PC-9 (cell line): ENCODE measurements around the gene RASGEF1B. TPM values are rescaled to one million over a fixed set of nuclear protein-coding genes. Genes with fewer than 3 reads are reported as not detected.

Source experiments
- BruUV-seq: library from RNA; stranded (reverse); fragments of 400-500 nt; replicated peaks from 2 replicates; lab custom pipeline; 2021; lab: Mats Ljungman, UMichigan
- CTCF ChIA-PET: fragments of 300-600 bp; sonication (Branson Sonifier 250); formaldehyde crosslinking; loops from one replicate; lab custom pipeline; 2022; ENCODE audit warnings: antibody characterized with exemption; lab: Charles Lee
- POLR2A ChIA-PET: fragments of 300-600 bp; sonication (Branson Sonifier 250); formaldehyde crosslinking; loops from one replicate; lab custom pipeline; 2022; ENCODE audit warnings: antibody characterized with exemption; ENCODE audit not compliant: unreplicated experiment; lab: Charles Lee
- DNase-seq, 2 experiments: peaks; one replicate each; pipeline versions ENCODE4 v3.0.0 to v3.0.0-alpha.2; 2015 to 2022; ENCODE audit warnings: mixed read lengths in 1 of 2
- H2AFZ ChIP-seq: fragments of 200-600 bp; sonication (generic); 2 replicates; pipeline ENCODE4 v1.8.1; 2017; ENCODE audit warnings: antibody characterized with exemption
- H3F3A ChIP-seq: fragments of 200-600 bp; sonication (generic); 2 replicates; pipeline ENCODE4 v1.8.1; 2017; ENCODE audit warnings: antibody characterized with exemption, mild to moderate bottlenecking, low read depth; ENCODE audit not compliant: insufficient read depth
- H3K27ac ChIP-seq: fragments of 200-600 bp; sonication (generic); 2 replicates; pipeline ENCODE4 v1.6.1; 2016; ENCODE audit warnings: mixed run types
- H3K27me3 ChIP-seq: fragments of 200-600 bp; sonication (generic); 2 replicates; pipeline ENCODE4 v1.6.1; 2016; ENCODE audit warnings: low read depth, mixed run types; ENCODE audit not compliant: insufficient read depth
- H3K36me3 ChIP-seq: fragments of 200-600 bp; sonication (generic); 2 replicates; pipeline ENCODE4 v1.6.1; 2016; ENCODE audit warnings: low read depth, mixed run types
- H3K4me1 ChIP-seq: fragments of 200-600 bp; sonication (generic); replicated peaks from 2 replicates; pipeline ENCODE4 v1.6.1; 2016; ENCODE audit warnings: mixed run types; ENCODE audit not compliant: insufficient read depth
- H3K4me2 ChIP-seq: fragments of 200-600 bp; sonication (generic); 2 replicates; pipeline ENCODE4 v1.6.1; 2017; ENCODE audit warnings: mixed run types
- H3K4me3 ChIP-seq: fragments of 200-600 bp; sonication (generic); 2 replicates; pipeline ENCODE4 v1.6.1; 2016; ENCODE audit warnings: mixed run types
- H3K79me2 ChIP-seq: fragments of 200-600 bp; sonication (generic); 2 replicates; pipeline ENCODE4 v1.6.1; 2017; ENCODE audit warnings: low read depth, mixed run types
- H3K9me2 ChIP-seq: fragments of 200-600 bp; sonication (generic); 2 replicates; pipeline ENCODE4 v1.8.1; 2017; ENCODE audit warnings: mild to moderate bottlenecking; ENCODE audit not compliant: insufficient read depth
- H3K9me3 ChIP-seq: fragments of 200-600 bp; sonication (generic); 2 replicates; pipeline ENCODE4 v1.8.1; 2016; ENCODE audit warnings: low read depth; ENCODE audit not compliant: insufficient read depth
- H4K20me1 ChIP-seq: fragments of 200-600 bp; sonication (generic); 2 replicates; pipeline ENCODE4 v1.8.1; 2017; ENCODE audit not compliant: insufficient read depth
- CTCF ChIP-seq: fragments of 200-600 bp; sonication (generic); conservative IDR thresholded peaks from 2 replicates; pipeline ENCODE4 v1.6.1; 2017; ENCODE audit warnings: mixed run types, antibody characterized with exemption, mild to moderate bottlenecking, moderate library complexity
- EZH2 ChIP-seq: fragments of 200-600 bp; sonication (generic); IDR thresholded peaks from 2 replicates; pipeline ENCODE4 v1.8.0; 2017; ENCODE audit warnings: antibody characterized with exemption, low read depth
- intact Hi-C: fragments of 100-400 bp; cut with micrococcal nuclease; formaldehyde crosslinking; loops from one replicate; pipeline ENCODE4 v1.10.0; 2022; ENCODE audit not compliant: unreplicated experiment
- total RNA-seq: library from RNA; stranded (reverse); gene quantifications from 2 replicates; pipeline ENCODE4 v1.2.3, GENCODE V29; 2021

Gene RASGEF1B
- total RNA-seq, 1 experiment from 2014 or later: 1.0 TPM

- intact Hi-C loops: no loop called here
- H3K4me3 ChIP-seq: no peak overlapping the region
- no peak for DNase-seq
- H3K27ac ChIP-seq: no peak overlapping the region
- BruUV-seq: no TSS peak
- H2AFZ ChIP-seq: no peak overlapping the region
- CTCF ChIA-PET: no interaction called here
- H3K79me2 ChIP-seq: no peaks in the 10 kb centered on the region
- H3K9me3 ChIP-seq: no peaks in the 10 kb centered on the region
- H4K20me1 ChIP-seq: no peaks in the 10 kb centered on the region
- no peak overlapping the region for H3K4me2 ChIP-seq
- H3K27me3 ChIP-seq: no peaks in the 10 kb centered on the region
- no peaks in the 10 kb centered on the region for H3F3A ChIP-seq
- TF ChIP-seq CTCF (no peak), EZH2 (no peak)
- H3K9me2 ChIP-seq: no peaks in the 10 kb centered on the region
- H3K36me3 ChIP-seq: no peaks in the 10 kb centered on the region
- H3K4me1 ChIP-seq: no peaks in the 10 kb centered on the region
- POLR2A ChIA-PET: no interaction called here
These were observed 11.5 kb downstream of the RASGEF1B start for GRCh38 chr4:81460191-81460701.

DNA sequence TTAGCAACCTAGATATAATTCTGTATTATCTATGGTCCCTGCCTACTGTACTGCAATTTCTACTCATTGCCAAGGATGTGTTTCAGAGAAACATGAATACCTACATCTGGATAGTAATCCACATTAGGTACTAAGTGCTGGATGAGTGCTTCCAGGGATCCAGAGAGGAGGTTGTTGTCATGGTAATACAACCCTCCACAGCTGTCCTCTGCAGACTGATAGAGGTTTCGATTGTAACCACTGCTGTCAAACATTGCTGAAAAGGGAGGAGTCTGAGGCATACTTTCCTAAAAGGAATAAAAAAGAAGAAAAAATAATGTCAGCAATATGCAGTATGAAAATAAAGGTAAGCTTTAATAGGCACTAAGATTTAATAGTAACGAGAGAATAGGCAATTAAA lies 12.5 kb downstream of the RASGEF1B start:
- Histone ChIP-seq H3K79me2 (no peaks in the 10 kb centered on the region), H3K36me3 (no peaks in the 10 kb centered on the region), H3K9me2 (no peaks in the 10 kb centered on the region), H3F3A (no peaks in the 10 kb centered on the region), H4K20me1 (no peaks in the 10 kb centered on the region), H3K27me3 (no peaks in the 10 kb centered on the region), H3K27ac (no peak overlapping the region), H3K4me3 (no peak overlapping the region), H3K4me1 (no peaks in the 10 kb centered on the region), H3K9me3 (no peaks in the 10 kb centered on the region), H3K4me2 (no peak overlapping the region), H2AFZ (no peak overlapping the region)
- no TSS peak for BruUV-seq
- TF ChIP-seq EZH2 (no peak), CTCF (no peak)
- ChIA-PET POLR2A (no interaction called here), CTCF (interaction anchor here (0.6 kb wide), 1 partner anchor 8 kb away, joined by 3 read pairs; no protein-coding TSS in a partner anchor)
- intact Hi-C loops: no loop called here
- no peak for DNase-seq

GRCh38 chr4:81457921-81458520 lies 13.7 kb downstream of the RASGEF1B start:
- no peaks in the 10 kb centered on the region for H3K79me2 ChIP-seq
- no peaks in the 10 kb centered on the region for H4K20me1 ChIP-seq
- no peaks in the 10 kb centered on the region for H3K4me1 ChIP-seq
- ChIA-PET POLR2A (no interaction called here), CTCF (no interaction called here)
- H3K4me2 ChIP-seq: no peak overlapping the region
- TF ChIP-seq CTCF (no peak), EZH2 (no peak)
- intact Hi-C loops: no loop called here
- H3K4me3 ChIP-seq: no peak overlapping the region
- no peaks in the 10 kb centered on the region for H3K27me3 ChIP-seq
- H3K9me2 ChIP-seq: no peaks in the 10 kb centered on the region
- BruUV-seq: no TSS peak
- no peak overlapping the region for H3K27ac ChIP-seq
- H3F3A ChIP-seq: no peaks in the 10 kb centered on the region
- no peak for DNase-seq
- no peaks in the 10 kb centered on the region for H3K9me3 ChIP-seq
- no peaks in the 10 kb centered on the region for H3K36me3 ChIP-seq
- no peak overlapping the region for H2AFZ ChIP-seq
